Measurements from ENCODE around the gene SGPP2.
"Not testable (repeated sequence)": the region's sequence is repeated elsewhere in the genome, so short reads cannot be mapped to it uniquely, and the experiment has no call there.

SGPP2 gene

DNA sequence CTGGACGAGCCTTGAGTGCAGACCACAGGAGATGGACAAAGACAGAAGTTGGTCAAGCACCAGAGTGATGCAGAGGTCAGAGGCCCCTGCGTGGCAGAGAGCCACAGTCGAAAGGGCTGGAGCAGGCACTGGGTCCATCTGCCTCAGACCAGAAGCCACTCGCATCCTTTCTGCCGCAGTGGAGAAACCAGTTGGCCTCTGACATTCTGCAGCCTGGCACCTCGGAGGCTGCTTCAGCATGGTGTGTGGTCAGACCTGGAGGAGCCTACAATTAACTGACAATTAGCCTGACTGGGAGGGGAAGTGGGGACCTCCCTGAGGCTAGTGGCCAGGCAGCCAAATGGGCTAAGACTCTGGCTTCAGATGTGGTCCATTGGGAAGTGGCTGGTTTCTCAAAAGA is 111.1 kb downstream of the SGPP2 start:
- DNase-seq = no peak

DNA sequence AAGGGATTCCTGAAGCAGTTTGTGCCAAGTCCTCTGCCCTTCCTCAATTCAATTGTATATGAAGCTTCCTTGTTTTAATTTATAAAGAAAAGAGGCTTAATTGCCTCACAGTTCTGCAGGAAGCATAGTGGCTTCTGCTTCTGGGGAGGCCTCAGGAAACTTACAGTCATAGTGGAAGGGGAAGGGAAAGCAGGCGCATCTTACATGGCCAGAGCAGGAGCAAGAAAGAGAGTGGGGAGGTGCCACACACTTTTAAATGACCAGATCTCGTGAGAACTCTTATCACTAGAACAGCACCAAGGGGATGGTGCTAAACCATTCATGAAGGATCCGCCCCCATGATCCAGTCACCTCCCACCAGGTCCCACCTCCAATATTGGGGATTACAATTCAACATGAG is 114.2 kb downstream of the SGPP2 start:
- no peak for DNase-seq

DNA sequence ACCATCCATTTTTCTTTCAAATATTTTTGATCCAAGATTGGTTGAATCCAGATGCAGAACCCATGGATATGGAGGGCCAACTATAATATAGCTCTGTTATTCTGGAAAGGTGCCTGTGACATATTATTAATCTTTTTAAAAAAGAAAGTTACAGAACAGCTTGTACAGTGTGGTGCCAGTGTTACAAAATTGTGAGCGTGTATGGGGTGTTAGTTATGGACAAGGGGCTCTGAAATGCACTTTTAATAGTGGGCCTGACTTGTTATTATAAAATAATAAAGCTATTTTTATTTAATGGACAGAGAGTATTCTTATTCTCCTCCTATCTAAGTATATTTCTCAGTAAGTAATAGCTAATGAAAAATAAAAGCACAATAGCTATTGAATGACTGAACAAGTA is 120.3 kb downstream of the SGPP2 start:
- DNase-seq = no peak

DNA sequence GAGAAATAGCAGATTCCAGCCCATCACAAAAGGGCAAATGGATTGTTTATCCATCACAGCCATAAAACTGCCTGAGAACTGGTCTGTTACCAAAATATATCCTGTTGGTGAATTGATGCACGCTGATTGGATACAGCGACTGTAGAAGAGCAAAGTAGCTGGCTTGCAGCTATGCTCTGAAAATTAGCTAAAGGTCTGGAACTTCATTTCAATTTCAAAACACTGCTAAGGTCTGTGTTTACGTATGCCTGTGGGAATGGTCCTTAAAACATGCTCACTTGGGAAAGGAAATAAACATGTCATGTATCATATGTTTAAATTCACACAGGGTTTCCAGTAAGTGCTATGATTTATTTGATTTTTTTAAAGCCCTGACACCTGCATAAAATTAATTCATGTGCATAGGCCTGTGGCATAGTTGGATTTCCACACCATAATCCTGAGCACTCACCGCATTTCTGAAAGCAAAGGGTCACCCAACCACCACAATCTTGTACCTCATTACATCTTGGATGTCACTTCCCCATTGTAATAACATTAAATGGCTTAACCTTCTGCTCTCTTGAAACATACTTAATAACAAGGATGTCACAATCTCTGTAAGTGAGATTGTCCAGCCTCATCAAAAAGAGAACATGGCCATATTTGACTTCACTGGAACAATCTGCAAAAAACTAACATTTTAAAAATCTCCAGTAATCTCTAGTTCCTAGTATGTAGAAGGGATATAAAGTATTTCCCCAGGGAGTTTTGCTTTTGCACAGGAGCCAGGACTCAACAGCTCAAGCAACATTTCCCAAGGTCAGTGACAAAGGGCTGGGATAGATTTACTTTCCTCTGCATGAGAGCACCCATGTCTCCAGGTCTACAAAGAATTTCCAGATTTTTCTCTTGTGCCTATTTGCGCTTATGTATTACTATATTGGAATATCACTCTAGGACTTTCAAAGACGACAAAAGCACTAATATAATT is 121.8 kb downstream of the SGPP2 start:
- DNase-seq = no peak

DNA sequence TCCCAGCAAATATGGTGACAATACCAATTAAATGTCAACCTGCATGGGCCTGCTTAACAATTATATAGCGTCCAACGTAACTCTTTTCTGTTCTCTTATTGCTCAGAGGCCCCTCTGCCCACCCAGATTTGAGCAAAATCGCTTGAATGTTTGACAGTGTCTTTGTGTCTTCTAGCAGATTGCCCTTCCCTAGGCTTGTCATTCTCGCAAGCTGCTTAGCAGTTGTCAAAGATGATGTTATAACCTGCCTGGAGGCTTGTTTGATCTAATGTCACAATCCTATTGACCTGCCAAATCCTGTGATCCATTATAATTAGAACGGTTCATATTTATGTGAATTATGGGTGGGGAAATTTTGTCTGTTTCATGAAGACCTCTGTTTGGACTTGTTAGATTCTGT is 122.7 kb downstream of the SGPP2 start:
- DNase-seq = no peak

DNA sequence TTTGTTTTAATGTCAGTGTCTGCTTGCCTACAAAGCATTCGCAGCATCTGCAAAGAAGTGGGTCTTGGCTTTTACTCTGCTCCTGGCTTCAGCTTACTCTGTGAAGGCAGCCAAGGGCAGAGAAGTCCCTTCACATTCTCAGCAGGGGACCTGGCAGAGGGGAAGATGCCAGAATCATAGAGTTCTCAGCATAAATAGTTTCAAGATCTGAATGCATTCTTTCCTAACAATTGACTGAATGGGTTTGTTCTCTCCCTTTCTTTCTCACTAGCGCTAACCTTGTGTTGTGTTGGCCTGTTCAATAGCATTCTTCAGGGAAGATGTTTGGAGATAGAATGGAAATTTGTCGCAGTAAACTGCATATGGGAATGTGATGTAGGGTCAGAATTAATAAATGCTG is 124.6 kb downstream of the SGPP2 start:
- no peak for DNase-seq

DNA sequence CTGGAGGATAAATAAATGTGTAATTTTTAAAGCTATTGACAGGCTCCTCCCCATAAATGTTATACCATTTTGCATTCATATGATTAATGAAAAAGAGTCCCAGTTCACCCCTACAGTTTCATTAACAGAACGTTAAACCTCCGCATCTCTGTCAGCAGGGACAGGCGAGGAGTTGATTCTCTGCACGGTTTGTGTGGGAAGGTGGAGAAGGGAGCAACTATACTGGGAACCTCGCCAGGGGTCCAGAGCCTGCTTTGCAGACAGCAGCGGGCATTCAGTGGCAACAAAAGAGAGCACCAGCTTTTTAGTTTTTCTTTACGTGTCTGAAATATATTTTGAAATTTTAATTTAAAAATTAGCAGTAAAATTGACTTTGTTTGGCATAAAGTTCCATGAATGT is 130.2 kb downstream of the SGPP2 start:
- DNase-seq = no peak

DNA sequence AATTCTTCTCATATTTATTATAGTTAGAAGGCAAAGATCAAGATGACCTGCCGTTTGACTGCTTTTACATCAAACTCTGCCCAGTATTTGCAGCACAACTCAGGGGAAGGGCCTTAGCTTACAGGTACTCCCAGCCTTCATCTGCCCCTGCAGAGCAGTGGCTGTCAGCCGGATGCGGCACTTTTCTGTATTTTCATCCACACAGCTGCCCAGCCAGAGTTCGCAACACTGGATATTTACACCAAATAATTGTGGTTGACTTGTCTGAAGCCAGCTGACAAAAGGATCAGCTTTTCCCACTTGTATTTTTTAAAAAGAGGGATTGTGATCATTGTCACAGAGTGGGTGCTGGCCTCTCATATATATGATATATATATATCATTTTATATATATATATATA is 136.8 kb downstream of the SGPP2 start:
- no peak for DNase-seq

DNA sequence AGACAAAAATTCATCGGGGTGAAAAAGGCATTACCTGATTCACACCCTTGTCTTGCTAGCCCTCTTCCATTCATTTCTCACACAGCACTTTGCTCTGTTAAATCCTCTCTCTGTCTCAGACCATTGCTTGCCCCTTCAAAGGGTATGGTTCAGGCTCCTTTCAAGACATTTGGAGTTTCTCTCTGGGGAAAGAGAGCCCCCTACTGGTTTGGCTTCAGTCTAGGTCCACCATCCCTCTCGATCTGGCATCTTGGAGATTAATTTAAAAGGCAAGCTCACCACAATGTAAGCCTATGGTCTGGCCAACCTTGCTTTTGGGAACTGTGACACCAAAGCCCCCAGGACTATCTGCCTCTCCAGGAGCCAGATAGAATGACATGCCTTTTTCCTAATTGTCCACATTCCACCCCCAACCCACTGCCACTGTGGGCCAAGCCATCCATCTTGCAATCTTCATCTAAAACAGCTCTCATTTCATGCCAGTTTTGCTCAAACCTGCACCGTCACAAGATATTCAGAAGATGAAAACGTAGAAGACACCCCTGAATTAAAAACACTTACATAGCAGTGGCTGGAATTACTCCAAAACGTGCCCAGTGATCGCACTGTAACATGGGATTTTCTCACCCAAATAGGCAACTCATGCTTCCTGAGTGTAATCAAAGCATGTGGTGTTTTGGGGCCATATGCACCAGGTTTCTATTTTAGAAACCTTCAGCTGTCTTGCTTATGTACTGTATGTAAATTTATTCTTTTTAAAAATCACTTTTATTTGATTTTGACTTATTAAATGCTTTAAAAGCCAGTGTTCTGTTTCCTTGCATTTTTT is 137.7 kb downstream of the SGPP2 start:
- DNase-seq = peak; percentile 68

DNA sequence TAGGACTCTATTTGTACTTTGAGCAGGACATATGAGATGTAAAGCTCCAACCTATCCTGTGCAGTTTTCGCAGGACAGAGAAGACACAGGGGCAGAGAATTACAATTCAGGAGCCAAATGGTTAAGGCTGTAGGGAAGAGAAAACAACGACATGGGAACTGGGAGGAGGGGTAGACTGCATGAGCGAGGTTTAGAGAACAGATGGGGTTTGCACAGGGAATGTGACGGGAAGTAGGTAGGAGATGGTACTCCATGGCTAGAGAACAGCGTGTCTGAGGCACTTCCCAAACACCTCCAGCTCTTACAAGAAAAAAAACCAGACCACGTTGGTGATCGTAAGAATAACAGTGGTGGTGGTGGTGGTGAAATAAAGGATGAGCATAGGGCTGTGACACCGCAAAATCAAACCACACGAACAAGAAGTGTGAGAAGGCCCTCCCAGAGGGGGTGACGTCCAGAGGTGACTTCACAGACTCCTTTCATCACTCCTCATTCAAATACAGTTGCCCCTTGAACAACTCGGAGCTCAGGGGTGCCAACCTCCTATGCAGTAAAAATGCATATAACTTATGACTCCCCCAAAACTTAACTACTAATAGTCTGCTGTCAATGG is 138.9 kb downstream of the SGPP2 start:
- DNase-seq = no peak

DNA sequence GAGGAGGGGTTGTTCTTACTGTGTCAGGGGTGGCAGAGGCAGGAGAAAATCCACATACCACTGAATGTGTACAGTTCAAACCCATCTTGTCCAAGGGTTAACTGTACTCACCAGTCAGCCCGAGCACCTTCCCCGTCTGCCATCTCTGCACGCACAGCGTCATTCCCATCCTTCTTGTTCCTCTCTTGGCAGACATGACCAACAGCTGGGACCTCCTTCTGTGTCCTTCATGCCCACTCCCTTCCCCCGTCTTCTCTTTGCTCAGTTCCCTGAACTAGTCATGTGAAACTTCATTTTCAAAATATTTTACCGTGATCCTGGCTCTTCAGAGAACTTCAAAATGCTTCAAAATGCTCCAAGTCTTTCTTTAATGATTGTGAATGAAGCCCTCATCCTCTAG is 139.6 kb downstream of the SGPP2 start:
- no peak for DNase-seq

DNA sequence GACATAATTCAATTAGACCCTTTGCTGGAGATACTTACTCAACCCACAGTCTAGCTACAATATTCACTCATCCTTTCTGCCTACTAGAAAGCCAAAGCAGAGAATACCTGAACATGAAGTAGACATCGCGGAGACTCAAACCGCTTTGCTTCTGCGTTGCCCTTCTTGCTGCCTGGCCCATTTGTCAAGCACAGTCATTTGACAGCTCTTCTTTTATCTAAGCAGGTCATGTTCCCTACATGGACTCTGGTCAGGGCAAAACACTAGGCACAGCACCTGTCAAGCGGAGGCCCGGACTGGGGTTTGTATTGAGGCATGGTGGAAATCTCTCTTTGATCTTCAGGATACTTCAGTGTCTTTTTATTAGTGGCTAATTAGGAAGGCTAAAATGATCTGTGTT is 141.9 kb downstream of the SGPP2 start:
- no peak for DNase-seq

DNA sequence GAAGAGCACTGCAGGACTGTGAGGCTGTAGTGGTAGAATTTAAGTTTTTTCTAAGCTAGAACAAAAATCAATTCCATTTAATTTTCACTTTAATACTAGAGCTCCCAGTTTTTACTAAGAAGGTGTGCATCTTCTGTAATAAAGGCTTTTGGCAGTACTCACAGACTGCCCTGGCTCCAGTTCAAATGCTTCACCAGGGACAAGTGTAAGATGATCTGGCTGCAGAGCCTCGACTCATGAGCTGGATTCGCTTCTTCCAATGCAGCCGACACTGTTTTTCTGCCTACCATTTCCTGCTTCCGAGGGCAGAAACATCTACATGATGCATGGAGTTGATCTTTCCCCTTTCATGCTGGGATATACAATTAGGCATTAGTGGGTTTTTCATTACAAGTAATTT is 144.5 kb downstream of the SGPP2 start:
- peak; percentile 79 for DNase-seq

DNA sequence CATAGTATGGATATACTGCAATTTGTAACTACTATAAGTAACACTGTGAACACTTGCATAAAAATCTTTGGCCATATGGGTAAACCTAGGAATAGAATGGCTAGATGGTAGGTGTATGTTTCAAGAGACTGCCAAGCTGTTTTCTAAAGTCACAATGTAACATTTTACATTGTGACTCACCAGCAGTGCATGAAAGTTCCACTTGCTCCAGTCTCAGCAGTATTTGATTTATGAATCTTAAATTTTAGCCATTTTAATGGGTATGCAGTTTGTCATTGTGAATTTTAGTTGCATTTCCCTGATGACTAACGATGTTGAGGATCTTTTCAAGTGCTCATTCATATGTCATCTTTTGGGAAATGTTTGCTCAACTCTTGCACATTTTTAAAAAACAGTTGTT is 145.5 kb downstream of the SGPP2 start:
- DNase-seq = no peak

DNA sequence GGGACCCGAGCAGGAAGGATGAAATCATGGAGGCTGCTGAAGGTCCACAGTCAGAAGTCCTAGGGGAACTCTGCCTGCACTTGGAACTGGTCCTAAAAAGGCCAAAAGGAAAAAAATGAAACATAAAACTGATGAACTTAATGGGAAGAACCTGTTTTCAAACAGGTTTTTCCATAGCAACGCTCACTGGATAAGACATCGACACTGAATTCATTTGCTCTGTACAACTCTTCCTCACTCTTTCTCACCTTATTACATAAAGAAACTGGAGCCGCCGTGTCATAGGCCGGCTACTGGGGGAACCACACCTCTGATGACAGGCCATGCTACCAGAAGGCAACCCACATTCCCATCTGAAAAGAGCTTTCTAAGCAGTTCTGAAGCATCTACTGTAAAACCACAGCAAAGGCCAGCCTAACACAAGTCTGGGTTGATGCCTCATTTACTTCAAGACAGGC is 147.9 kb downstream of the SGPP2 start:
- DNase-seq = peak; percentile 50

DNA sequence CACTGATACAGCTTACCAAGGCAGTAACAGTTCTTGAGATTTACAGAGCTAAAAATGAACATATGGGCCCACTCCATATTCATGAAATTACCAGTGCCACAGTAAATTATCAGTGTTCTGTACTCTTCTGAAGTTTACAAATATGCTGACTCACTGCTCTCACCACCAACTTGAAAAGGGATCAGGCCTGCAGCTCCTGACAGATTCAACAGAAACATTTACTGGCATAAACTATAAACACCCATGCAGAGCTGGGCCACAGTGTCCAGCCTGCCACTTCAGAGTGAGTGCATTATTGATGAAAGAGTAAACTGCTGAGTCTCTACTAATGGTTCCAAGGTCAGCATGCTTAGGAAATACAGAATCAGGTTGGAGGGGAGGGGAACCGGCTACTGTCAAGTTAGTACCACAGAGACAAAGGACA is 148.4 kb downstream of the SGPP2 start:
- peak; percentile 50 for DNase-seq

DNA sequence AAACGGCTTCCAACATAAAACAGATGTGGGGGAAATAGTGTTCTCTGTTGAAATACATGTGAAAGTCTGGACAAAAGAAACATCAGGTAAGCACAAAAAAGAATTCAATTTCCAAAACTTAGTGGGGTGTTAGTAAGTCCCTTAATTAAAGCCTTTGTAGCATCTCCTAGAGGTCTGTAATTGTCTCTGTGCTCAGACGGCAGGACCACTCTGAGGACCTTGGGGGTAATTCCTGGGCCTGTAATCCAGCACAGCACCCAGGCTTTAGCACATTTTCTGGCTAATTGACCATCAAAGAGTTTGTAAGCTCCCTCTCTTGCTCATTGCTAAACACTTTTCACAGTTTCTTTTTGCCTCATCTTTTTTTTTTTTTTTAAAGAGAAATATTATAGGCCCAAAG is 151.3 kb downstream of the SGPP2 start:
- DNase-seq = no peak

DNA sequence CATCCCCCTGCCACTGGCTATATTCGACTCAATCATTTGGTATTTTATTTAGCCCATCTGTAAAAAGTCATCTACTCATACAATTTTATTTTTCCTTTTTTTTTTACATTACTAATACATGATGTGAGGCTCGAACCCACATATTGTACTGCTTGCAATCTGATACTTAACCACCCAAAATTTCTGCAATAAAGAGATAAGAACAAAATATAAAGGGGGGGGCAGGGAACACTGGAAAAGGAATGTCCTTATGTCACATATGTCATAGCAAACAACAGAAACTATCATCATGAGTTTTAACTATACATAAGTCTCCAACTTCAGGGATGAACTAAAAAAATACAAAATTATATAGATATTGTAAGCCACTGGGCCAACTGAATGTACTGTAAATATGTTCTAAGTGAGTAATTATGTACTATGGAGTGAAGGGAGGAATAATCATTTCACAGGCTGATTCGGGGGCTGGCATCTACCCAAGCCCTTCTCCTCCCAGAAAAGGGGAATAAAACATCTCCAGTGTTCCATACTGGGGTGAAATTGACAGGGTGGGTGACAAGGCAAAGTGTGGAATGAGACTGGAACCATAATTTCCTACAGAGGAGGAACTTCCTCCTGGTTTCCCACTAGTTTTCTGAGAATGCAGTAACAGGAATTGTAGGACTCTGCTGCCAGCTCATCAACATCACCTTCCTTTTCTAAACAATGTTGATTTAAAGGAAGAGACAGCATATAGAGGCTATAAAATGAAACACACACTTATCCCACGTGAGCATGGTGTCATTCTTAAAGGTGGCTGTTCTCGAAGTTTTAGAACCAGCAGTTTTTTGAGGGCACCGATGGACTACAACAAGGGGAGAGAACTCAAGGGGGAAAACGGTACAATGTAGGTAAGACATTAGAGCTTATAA is 152.1 kb downstream of the SGPP2 start:
- no peak for DNase-seq

DNA sequence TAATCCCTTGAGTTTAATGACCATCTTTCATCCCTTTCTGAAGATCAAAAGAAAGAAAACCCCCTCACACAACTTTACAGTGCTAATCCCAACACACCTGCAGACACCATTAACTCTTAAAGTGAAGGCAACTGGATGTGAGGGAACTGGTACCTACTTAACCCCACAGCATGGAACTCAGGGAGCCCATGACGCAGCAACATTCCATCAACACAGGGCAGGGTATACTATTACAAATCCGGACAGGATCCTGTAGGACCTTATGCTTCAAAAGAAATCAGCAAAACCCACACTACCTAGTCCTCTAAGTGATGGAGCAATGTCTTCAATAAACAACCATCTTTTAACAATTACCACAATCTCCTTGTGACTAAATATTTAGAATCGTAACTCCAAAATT is 153.0 kb downstream of the SGPP2 start:
- DNase-seq = no peak

DNA sequence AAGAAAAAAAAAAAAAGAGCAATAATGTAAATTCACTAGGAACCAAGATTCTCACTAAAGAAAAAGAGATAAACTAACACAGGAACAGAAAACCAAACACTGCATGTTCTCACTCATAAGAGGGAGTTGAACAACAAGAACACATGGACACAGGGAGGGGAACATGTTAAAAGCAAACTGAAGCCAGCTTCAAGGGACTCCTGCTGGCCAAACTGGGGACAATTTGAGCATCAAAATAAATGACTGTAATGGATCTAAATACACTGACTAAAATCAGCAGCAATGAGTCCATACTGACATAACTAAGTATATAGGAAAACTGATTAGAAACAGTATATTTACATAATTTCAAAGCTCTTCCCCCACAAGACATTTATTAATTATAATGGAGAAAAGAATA is 158.6 kb downstream of the SGPP2 start:
- DNase-seq = no peak

DNA sequence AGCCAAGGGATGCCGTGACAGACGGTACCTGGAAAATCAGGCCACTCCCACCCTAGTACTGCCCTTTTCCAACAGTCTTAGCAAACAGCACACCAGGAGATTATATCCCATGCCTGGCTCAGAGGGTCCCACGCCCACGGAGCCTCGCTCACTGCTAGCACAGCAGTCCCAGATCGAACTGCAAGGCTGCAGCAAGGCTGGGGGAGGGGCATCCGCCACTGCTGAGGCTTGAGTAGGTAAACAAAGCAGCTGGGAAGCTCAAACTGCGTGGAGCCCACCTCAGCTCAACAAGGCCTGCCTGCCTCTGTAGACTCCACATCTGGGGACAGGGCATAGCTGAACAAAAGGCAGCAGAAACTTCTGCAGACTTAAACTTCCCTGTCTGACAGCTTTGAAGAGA is 160.2 kb downstream of the SGPP2 start:
- not testable (repeated sequence) for DNase-seq

DNA sequence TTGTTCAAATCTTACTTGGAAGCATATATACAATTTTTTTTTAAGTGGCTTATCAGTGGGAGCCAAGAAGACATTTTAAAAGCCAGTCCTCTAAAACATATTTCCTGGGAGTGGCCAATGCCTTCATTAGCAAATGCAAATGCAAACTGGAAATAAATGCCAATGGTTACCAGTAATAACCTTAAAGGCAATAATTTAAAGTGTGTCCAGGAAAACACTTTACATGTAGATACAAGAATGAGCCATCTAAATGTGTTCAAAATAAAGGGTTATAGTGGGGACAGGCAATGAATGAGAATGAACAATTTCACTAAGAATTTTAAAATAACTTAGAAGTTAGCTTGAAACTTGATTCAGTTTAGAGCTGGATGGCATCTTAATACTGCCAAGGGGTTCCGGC is 167.3 kb downstream of the SGPP2 start:
- no peak for DNase-seq
